ENCODE data around the gene CRIP2.

CRIP2 gene

GRCh38 chr14:105471823-105472485, 2.7 kb upstream of the CRIP2 start:
- ChIA-PET CTCF (interaction anchor here (1.0 to 4.1 kb wide), 2 partner anchors 10 to 12 kb away, joined by 3 to 40 read pairs; no protein-coding TSS in a partner anchor), POLR2A (no interaction called here)
- TF ChIP-seq, protein P1, sequence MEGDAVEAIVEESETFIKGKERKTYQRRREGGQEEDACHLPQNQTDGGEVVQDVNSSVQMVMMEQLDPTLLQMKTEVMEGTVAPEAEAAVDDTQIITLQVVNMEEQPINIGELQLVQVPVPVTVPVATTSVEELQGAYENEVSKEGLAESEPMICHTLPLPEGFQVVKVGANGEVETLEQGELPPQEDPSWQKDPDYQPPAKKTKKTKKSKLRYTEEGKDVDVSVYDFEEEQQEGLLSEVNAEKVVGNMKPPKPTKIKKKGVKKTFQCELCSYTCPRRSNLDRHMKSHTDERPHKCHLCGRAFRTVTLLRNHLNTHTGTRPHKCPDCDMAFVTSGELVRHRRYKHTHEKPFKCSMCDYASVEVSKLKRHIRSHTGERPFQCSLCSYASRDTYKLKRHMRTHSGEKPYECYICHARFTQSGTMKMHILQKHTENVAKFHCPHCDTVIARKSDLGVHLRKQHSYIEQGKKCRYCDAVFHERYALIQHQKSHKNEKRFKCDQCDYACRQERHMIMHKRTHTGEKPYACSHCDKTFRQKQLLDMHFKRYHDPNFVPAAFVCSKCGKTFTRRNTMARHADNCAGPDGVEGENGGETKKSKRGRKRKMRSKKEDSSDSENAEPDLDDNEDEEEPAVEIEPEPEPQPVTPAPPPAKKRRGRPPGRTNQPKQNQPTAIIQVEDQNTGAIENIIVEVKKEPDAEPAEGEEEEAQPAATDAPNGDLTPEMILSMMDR (IDR thresholded peaks at IDR 0.05; ENCODE audit: insufficient read depth, low read length, missing control alignments) = no peak
- no peak overlapping the region for H3K4me3 ChIP-seq (ENCODE audit: low read depth, low read length)
- no peak for DNase-seq (ENCODE audit: low read depth, low spot score)

GRCh38 chr14:105472486-105472991, 2.1 kb upstream of the CRIP2 start:
- ChIA-PET POLR2A (no interaction called here), CTCF (interaction anchor here (1.0 to 4.1 kb wide), 2 partner anchors 9 to 12 kb away, joined by 3 to 40 read pairs; no protein-coding TSS in a partner anchor)
- TF ChIP-seq, protein P1 (IDR thresholded peaks at IDR 0.05; ENCODE audit: insufficient read depth, low read length, missing control alignments) = no peak
- no peak overlapping the region for H3K4me3 ChIP-seq (ENCODE audit: low read depth, low read length)
- no peak for DNase-seq (ENCODE audit: low read depth, low spot score)

- CTCF ChIA-PET = interaction anchor here (4.1 kb wide), 1 partner anchor 8 kb away, joined by 40 read pairs; no protein-coding TSS in a partner anchor
- H3K4me3 ChIP-seq (ENCODE audit: low read depth, low read length) = no peak overlapping the region
- no peak for DNase-seq (ENCODE audit: low read depth, low spot score)
- POLR2A ChIA-PET = no interaction called here
- TF ChIP-seq, protein P1 (IDR thresholded peaks at IDR 0.05; ENCODE audit: insufficient read depth, low read length, missing control alignments) = no peak
These were observed 1.5 kb upstream of the CRIP2 start for GRCh38 chr14:105473033-105473676.

GRCh38 chr14:105473677-105474482, 741 bp upstream of the CRIP2 start:
- TF ChIP-seq, protein P1 (IDR thresholded peaks at IDR 0.05; ENCODE audit: insufficient read depth, low read length, missing control alignments) = no peak
- ChIA-PET CTCF (no interaction called here), POLR2A (no interaction called here)
- DNase-seq (ENCODE audit: low read depth, low spot score) = no peak
- peak overlapping the region; percentile 62 for H3K4me3 ChIP-seq (ENCODE audit: low read depth, low read length)

- ChIA-PET POLR2A (no interaction called here), CTCF (interaction anchor here (1.0 kb wide), 1 partner anchor 14 kb away, joined by 4 read pairs; no protein-coding TSS in a partner anchor)
- DNase-seq (ENCODE audit: low read depth, low spot score) = no peak
- TF ChIP-seq, protein P1 (IDR thresholded peaks at IDR 0.05; ENCODE audit: insufficient read depth, low read length, missing control alignments) = no peak
- peak overlapping the region; percentile 62 for H3K4me3 ChIP-seq (ENCODE audit: low read depth, low read length)
These were observed 862 bp downstream of the CRIP2 start for GRCh38 chr14:105475269-105476096.
